ENCODE measurements around the gene TEKT3. TPM values are rescaled to one million over a fixed set of nuclear protein-coding genes. Genes with fewer than 3 reads are reported as not detected.

The TEKT3 gene
- total and polyA plus RNA-seq, 2 donors (not counting 3 experiments of a cell fraction or from before 2014, with no cell fraction given), result 0.28 TPM; not detected in 1

Small RNA genes lying within 50 kb of the gene (small RNA-seq; reads per million reads assigned to genes)
- not detected for gene RNU6-799P (ENCODE audit: insufficient read depth, insufficient read length, low read depth, low replicate concordance)

Other genes starting within 250 kb of the TEKT3 start
- 51.2 and 67.2 TPM in 2 replicates for gene PMP22, start 76.3 kb downstream of the TEKT3 start, total RNA-seq
- gene PMP22, start 76.3 kb downstream of the TEKT3 start, polyA plus RNA-seq, result 103 and 158 TPM in 2 replicates
- 11.6 and 13.6 TPM in 2 replicates for gene CDRT4, start 126.0 kb upstream of the TEKT3 start, total RNA-seq
- gene CDRT4, start 126.0 kb upstream of the TEKT3 start, polyA plus RNA-seq, result 11.5 and 14.3 TPM in 2 replicates
- 28.7 and 36.3 TPM in 2 replicates for gene TVP23C, start 221.9 kb upstream of the TEKT3 start, total RNA-seq
- gene TVP23C, start 221.9 kb upstream of the TEKT3 start, polyA plus RNA-seq, result 5.2 and 6.4 TPM in 2 replicates